Dedifferentiated amniotic fluid mesenchymal stem cell (primary cell): Measurements from ENCODE around the gene PRELID2.
"Not testable (repeated sequence)": the region's sequence is repeated elsewhere in the genome, so short reads cannot be mapped to it uniquely, and the experiment has no call there.

Experiments used
- DNase-seq: peaks from one replicate; pipeline ENCODE4 v3.0.0-alpha.2; 2016; ENCODE audit errors: extremely low spot score

PRELID2 gene

GRCh38 chr5:145750199-145750598, 84.9 kb downstream of the PRELID2 start:
- no peak for DNase-seq

DNA sequence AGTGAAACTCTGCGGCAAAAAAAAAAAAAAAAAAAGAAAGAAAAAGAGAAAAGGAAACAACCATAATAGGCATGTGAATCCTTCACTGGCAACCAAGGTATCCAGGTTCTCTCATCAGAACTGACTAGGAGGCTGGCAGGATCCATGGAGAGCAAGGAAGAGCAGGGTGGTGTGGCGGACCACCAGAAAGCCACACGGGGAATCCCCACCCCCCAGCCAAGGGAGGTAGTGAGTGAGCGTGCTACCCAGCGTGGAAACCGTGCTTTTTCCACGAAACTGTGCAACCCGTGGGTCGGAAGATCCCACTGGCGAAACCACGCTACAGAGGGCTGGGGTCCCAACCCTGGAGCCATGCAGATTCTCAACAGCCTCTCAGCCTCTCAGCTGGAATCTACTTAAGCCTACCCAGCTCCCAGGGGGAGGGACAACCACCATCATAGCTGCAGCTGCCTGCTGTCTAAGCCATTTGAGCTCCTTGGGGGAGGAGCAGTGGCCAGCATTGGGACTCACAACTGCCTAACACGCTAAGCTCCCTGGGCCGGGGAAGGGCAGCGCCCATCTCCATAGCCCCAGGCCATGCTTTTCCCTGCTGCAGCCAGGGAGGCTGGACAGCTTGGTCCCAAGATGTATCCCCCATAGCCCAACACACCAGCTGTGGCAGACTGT, 91.6 kb downstream of the PRELID2 start:
- no peak for DNase-seq

GRCh38 chr5:145739843-145740242, 95.3 kb downstream of the PRELID2 start:
- DNase-seq = no peak

GRCh38 chr5:145738227-145738626, 96.9 kb downstream of the PRELID2 start:
- no peak for DNase-seq

DNA sequence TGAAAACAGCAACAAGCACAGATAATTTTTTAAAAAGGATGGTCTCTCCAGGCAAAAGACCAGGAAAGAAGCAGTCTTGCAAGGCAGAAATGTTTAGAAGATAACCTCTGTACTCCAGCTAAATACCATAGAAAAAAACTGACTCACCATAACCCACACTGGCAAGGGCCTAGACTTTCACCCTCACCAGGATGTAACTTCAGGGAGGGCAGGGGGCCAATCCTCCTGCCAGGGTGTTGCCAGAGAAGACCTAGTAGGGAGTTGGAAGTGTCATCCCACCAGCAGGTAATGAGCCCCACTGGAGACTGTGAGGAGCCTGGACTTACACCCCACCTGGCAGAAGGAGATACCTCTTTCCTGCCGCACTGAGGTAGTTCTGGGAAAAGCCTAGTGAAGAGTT, 97.6 kb downstream of the PRELID2 start:
- DNase-seq = no peak

- not testable (repeated sequence) for DNase-seq
These were observed 105.2 kb downstream of the PRELID2 start for GRCh38 chr5:145729956-145730355.

DNA sequence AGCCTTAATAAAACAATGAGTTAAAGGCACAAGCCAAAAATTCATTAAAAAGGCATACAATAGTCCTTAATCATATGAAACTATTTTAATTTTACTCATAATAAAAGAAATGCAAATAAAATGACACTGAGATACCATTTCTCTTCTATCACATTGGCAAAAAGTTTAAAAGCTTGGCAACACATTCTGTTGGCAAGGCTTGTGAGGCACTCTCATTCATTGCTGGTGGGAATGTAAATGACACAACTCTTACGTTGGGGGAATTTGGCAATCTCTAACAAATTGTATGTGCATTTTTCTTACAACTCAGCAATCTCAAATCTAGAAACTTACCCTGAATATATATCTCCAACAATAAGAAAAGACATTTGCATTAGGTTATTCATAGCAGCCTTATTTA, 111.6 kb downstream of the PRELID2 start:
- DNase-seq = no peak

DNA sequence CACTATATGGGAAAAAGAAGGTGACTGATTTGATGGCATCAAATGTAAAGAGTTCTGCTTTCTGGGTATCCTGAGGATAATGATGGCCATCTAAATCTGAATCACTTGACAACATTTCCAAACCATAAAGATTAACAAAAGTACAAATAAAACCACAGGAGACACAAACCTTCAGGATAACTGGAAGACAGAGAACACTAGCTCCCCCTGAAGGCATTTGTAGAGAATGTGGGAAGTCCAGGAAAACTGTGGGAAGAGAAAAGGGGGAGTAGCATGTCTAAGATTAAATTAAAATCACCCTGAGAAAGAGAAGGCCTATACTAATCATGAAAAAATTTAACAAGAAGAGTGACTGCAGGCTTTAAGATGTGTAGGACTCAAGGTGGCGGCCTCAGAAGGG, 116.2 kb downstream of the PRELID2 start:
- DNase-seq = peak; percentile 42

GRCh38 chr5:145715412-145715811, 119.7 kb downstream of the PRELID2 start:
- no peak for DNase-seq

GRCh38 chr5:145712245-145712644, 122.9 kb downstream of the PRELID2 start:
- no peak for DNase-seq

DNA sequence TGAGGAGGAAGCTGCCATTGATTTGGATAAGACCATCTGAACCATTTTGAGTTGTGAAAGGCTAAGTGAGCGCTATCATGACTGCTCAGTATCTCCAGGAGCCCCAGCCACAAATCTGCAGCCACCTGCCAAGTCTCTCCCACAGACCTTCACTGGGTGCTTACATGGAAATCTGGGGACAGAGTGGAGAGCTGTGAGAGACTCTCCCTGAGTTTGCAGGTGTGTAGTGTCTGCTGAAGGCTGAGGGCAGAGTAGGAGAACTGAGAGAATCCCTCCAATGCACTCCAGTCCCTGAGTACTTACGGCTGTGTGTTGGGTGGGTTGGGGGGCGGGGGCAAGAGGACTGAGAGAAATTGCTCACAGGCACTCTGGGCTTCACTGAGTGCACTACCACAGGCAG, 123.7 kb downstream of the PRELID2 start:
- no peak for DNase-seq
